Hematopoietic multipotent progenitor cell treated with erythropoietin and hydrocortisone succinate and interleukin-3 and kit ligand, for 6 days (in vitro differentiated cells): Measurements from ENCODE around the gene APOL4.
"Not testable (repeated sequence)": the region's sequence is repeated elsewhere in the genome, so short reads cannot be mapped to it uniquely, and the experiment has no call there.

Experiments used
- DNase-seq: peaks from one replicate; pipeline ENCODE4 v3.0.0-alpha.2; 2015

Gene APOL4

GRCh38 chr22:36182056-36182455 lies 19.6 kb downstream of the APOL4 start:
- DNase-seq = peak; percentile 57

- no peak for DNase-seq
Observed at GRCh38 chr22:36180928-36181327, 20.7 kb downstream of the APOL4 start.

- peak; percentile 94 for DNase-seq
Observed at GRCh38 chr22:36180038-36180880, 21.4 kb downstream of the APOL4 start.

GRCh38 chr22:36177160-36177559 lies 24.4 kb downstream of the APOL4 start:
- DNase-seq = no peak

DNA sequence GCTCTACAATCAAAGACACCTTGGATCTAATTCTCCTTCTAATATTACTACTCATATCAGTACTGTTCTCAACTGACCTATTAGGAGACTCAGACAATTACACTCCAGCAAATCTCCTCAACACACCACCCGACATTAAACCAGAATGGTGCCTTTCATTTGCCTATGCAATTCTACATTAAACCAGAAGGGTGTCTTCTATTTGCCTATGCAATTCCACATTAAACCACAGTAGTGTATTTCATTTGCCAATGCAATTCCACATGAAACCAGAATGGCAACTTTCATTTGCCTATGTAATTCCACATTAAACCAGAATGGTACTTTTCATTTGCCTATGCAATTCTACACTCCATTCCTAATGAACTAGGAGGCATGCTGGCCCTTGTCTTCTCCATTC lies 25.7 kb downstream of the APOL4 start:
- no peak for DNase-seq

GRCh38 chr22:36171941-36172340 lies 29.7 kb downstream of the APOL4 start:
- DNase-seq = no peak

- peak; percentile 49 for DNase-seq
Observed at GRCh38 chr22:36166518-36167220, 34.9 kb downstream of the APOL4 start.

DNA sequence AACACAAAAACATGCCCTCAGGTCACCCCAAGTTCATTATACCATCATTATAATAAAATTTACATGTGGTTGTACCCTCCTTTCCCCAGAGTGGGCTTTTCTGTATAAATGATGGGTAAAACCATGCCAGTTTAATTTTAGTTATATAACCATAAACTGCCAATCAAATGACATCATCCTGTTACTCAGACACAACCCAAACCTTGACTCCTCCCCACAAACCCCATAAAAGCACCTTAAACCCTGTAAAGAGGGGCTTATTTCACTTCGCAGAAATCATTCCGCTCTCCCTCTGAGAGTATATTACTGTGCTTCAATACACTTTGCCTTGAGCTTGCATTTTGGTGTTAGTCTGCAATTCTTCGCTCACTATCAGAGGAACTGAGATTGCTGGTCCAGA lies 35.5 kb downstream of the APOL4 start:
- no peak for DNase-seq

DNA sequence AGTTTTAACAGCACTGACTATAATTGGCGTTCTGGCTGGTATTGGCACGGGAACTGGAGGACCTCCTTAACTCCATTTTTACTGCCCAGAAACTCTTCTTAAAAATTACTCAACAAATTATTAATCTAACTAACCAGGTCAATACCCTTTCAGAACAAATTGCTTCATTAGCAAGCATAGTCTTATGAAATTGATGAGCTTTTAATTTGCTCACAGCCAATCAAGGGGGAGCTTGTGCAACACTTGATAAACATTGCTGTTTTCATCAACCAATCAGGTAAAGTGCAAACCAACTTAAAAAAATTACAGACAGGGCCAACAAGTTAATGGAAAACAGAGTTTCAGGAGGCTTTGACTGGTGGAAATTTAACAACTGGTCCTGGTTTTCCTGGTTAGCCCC lies 36.5 kb downstream of the APOL4 start:
- DNase-seq = no peak

GRCh38 chr22:36164621-36165020 lies 37.0 kb downstream of the APOL4 start:
- DNase-seq = no peak

- DNase-seq = no peak
Observed at GRCh38 chr22:36163497-36163896, 38.1 kb downstream of the APOL4 start.

DNA sequence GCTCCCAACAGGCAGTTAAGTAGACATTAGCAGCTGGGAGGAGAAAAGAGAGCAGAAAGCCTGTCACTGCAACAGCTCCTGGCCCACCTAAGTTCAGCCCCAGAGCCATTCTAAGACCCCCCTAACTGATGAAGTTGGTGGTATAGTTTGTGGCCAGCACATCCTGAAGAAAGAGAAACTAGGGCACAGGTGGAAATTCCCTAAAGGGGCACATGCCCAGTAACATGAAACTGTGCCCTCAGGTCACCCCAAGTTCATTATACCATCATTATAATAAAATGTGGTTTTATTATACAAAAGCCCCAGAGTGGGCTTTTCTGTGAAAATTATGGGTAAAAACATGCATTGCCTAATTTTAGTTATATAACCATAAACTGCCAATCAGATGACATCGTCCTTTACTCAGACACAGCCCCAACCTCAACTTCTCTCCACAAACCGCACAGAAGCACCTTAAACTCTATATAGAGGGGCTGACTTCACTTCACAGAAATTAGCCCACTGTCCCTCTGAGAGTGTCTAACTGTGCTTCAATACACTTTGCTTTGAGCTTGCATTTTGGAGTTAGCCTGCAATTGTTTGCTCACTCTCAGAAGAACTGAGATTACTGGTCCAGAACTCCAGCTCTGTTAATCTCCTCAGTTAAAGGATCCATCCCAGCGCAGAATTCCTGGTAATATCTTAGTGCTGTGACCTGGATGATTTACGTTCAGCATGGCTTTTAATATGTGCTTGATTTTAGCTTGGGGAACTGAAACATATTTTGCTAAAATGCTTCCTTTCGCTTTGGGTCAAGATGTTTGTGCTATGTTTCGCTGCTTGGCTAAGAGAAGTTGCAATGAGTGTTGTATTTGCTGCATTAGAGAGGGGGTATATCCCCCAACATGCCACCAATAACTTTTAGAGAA lies 39.2 kb downstream of the APOL4 start:
- DNase-seq = no peak

DNA sequence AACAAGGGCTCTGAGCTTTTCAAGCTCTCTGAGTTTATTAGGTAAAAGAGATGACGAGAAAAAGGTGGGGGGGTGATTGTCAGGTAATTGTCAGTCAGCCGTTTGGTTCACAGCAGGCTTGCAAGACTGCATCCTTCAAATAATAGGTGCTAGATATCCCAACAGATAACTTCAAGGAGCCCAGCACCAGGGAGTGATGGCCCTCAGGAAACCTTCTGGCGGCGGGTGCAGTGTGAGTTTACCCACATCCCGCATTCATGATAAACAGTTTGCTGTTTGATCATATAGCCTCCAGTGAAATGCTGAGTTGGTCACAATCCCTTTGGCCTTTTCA lies 39.8 kb downstream of the APOL4 start:
- not testable (repeated sequence) for DNase-seq

- DNase-seq = peak; percentile 49
Observed at GRCh38 chr22:36160499-36160942, 41.1 kb downstream of the APOL4 start, which contains the start of gene APOL3. APOL3 (minus strand) TSS chr22:36160755; CDS start chr22:36149055, 11,700 bp downstream.

DNA sequence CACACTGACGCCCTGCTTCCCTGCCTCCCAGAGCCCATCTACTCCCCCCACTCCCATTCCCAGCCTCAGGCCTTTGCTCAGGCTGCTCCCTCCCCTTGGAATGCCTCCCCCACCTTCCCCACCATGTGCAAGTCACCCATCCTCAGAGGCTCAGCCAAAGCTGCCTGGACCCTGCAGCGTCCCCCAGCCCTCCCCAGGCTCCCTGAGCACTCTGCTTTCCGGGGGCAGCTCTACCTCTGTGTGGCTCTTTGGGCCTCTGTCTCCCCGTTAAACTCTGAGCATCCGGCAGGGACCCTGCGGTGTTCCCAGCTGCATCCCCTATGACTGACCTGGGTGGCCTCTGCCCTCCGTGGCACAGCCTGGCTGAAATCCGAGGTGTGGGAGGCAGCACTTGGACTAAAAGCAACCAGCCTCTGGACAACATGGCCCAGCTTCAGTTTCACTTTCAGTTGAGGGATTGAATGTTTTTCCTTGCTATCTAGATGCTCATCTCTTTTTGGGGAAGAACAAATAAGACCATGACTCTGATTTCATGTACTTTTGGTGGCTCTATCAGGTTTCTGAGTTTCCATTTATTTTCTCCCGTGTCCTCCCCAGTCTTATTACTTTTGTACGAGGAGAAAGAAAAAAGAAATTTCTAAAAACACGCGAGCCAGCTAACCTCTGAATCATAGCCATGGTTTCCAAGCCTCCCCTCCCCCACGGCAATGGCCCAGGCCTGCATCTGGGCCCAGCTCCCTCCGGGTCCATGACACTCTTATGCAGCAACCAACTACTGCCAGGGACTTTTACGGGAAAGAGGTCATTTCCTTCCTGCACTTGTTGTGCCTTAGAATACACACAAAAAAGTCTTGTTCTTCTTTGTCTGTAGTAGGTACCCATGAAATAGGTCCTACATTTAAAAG lies 44.8 kb downstream of the APOL4 start:
- peak; percentile 64 for DNase-seq

GRCh38 chr22:36156119-36156514 lies 45.5 kb downstream of the APOL4 start:
- DNase-seq = no peak

DNA sequence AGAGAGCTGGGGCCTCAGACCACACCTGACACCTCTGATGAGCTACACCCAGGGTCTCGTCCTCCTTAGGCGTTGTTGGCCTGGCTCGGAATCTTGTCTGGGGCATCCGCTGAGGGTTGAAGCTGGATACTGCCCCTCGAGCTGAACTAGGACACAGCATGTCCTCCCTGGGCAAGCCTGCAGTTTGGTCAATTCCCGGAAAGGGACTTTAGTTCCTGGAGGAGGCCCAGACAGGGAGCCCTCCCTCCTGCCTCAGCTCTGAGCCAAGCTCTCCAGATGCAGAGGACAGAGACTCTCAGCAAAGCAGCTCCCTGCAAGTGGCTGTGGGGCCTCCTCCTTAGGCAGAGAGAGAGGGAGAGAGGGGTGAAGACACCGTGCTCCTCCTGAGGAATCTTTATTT lies 45.9 kb downstream of the APOL4 start:
- DNase-seq = peak; percentile 32

- DNase-seq = peak; percentile 45
Observed at GRCh38 chr22:36154423-36154945, 47.1 kb downstream of the APOL4 start.

DNA sequence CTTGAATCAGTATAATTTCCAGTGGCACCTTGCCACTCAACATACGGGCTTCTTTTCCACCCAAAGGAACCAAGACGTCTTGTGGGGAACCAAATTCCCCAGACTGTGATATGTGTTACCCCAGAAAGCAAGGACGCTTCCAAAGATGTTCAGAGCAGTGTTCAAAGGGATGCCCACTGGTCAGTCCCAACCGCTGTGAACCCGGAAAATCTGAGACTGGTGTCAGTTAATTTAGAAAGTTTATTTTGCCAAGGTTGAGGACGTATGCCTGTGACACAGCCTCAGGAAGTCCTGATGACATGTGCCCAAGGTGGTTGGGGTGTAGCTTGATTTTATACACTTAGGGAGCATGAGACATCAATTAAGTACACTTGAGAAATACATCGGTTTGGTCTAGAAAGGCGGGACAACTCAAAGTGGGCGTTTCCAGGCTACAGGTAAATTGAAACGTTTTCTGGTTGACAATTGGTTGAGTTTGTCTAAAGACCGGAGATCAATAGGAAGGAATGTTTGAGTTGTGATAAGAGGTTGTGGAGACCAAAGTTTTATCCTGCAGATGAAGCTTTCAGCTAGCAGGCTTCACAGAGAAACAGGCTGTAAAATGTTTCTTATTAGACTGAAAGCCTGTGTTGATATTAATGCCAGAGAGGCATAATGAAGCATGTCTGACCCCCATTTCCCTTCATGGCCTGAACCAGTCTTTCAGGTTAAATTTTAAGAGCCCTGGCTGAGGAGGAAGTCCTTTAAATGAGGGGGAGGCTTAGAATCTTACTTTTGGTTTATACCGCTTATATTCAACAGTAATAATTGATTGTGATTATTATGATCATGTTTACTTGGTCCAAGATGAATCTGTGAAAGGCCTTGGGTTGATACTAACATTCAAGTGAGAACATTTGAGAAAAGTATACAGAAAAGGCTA lies 47.8 kb downstream of the APOL4 start:
- peak; percentile 44 for DNase-seq

GRCh38 chr22:36152821-36153220 lies 48.8 kb downstream of the APOL4 start:
- peak; percentile 60 for DNase-seq

DNA sequence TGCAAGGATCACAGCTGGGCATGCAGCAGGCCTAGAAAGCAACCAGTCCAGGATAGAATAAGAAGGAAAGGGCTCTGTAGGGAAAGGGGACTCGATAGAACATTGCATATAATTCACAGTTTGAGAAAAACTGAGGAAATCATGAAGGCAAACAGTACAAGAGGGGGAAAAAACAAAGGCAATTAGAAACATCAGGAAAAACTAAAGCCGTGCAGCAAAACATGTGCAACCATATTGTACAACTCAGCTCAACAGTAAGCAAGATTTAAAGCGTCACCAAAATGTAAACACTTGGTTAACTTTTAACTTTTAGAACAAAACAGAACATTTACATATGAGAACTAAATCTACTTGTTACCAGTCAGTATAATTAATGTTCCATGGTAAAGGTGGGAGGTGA lies 49.5 kb downstream of the APOL4 start:
- no peak for DNase-seq
